K562 (cell line): ENCODE measurements around the gene AK4. TPM values are rescaled to one million over a fixed set of nuclear protein-coding genes. Genes with fewer than 3 reads are reported as not detected.

Source experiments
- DPF2 ChIP-seq: fragments of 450-650 bp; IDR thresholded peaks from 2 replicates; pipeline ENCODE4 v1.6.1; 2016
- MNT ChIP-seq, 2 experiments: fragments of 450-650 bp; conservative IDR thresholded peaks; 2 replicates each; pipeline ENCODE4 v1.6.1; 2017; ENCODE audit warnings: mild to moderate bottlenecking in 2 of 2, moderate library complexity in 2 of 2
- PRMT5 ChIP-seq: sonication (generic); formaldehyde crosslinking; IDR thresholded peaks from 2 replicates; pipeline ENCODE4 v1.5.0; 2020; ENCODE audit warnings: missing genetic modification reagents
- RBM22 ChIP-seq: fragments of 200-400 bp; formaldehyde crosslinking; IDR thresholded peaks from 2 replicates; pipeline ENCODE4 v1.6.1; 2018; ENCODE audit warnings: low read length, low read depth; ENCODE audit not compliant: poor library complexity, severe bottlenecking
- SMARCA4 ChIP-seq: fragments of 450-650 bp; IDR thresholded peaks from 2 replicates; pipeline ENCODE4 v1.6.1; 2016
- SMARCC2 ChIP-seq: fragments of 450-650 bp; IDR thresholded peaks from 2 replicates; pipeline ENCODE4 v1.6.1; 2017; ENCODE audit warnings: antibody characterized with exemption, moderate library complexity, mild to moderate bottlenecking, low read depth
- TFE3 ChIP-seq: fragments of 450-650 bp; formaldehyde crosslinking; IDR thresholded peaks from 2 replicates; pipeline ENCODE4 v1.4.0; 2020; ENCODE audit warnings: mild to moderate bottlenecking, mixed read lengths
- USF2 ChIP-seq: sonication (generic); formaldehyde crosslinking; IDR thresholded peaks from 2 replicates; pipeline ENCODE4 v1.5.0; 2020; ENCODE audit warnings: missing genetic modification reagents
- ZNF77 ChIP-seq: fragments of 250-450 bp; sonication (Bioruptor Pico); IDR thresholded peaks from 2 replicates; pipeline ENCODE4 v1.5.0; 2020
- polyA plus RNA-seq, 8 experiments: library from polyadenylated mRNA; depleted of rRNA in 4 of 8; stranded (reverse) in 5 of 8; unstranded in 3 of 8; fragments of >200 nt; fragmentation: Nextera tagmentation in 2 of 8; fragmentation: Illumina TruSeq in 1 of 8; extraction: Ambion mirVana in 2 of 8; extraction: Trizol in 1 of 8; gene quantifications; 2 replicates each; pipeline versions ENCODE4 v1.2.1 to v1.2.3, GENCODE V29; 2011 to 2014; ENCODE audit warnings: inconsistent platforms in 1 of 8, missing spikeins in 1 of 8
- total RNA-seq, 7 experiments: library from RNA; depleted of rRNA in 6 of 7; stranded (reverse); fragments of >200 nt in 6 of 7; fragmentation: Illumina TruSeq in 2 of 7; extraction: Trizol in 2 of 7; gene quantifications; 2 replicates each; pipeline versions ENCODE4 v1.2.1 to v1.2.3, GENCODE V29; 2011 to 2021; ENCODE audit warnings: low replicate concordance in 1 of 7

AK4 gene
- total and polyA plus RNA-seq, 9 of the 15 experiments (the other 6 are each of a cell fraction or from before 2014, with no cell fraction given): 10.4 to 96.6 (median 21.5) TPM

- peak; percentile 92 for TF ChIP-seq TFE3 (CRISPR knock-in tag)
- no peak for TF ChIP-seq RBM22
- TF ChIP-seq MNT (conservative IDR thresholded peaks at IDR 0.05): 0 out of 4 replicates have a peak, but pooled peaks of 1 of the 2 experiments have one; percentile 15
- TF ChIP-seq DPF2: peak; percentile 40; the same call in 1 of the 2 replicates
- TF ChIP-seq SMARCC2: no peak
- TF ChIP-seq ZNF77 (CRISPR knock-in tag): no peak
- TF ChIP-seq PRMT5: no peak
- TF ChIP-seq SMARCA4: peak; percentile 40; the same call in 1 of the 2 replicates
- TF ChIP-seq USF2: peak; percentile 78
Measured at GRCh38 chr1:65256860-65257708, 109.1 kb downstream of the AK4 start (continued).
